ENCODE data around the gene PRELID3B.

PRELID3B gene

GRCh38 chr20:59082077-59082740, 39.6 kb upstream of the PRELID3B start:
- peak in 1 of 2 experiments; percentile 24 for TF ChIP-seq CTCF (IDR thresholded peaks at IDR 0.05)
- DNase-seq = no peak

GRCh38 chr20:59081036-59081435, 38.5 kb upstream of the PRELID3B start:
- Histone ChIP-seq H3K4me1 (peaks cover 0 to 12% (median 7%) of the 10 kb centered on the region in 4 donors), H3K36me3 (no peaks in the 10 kb centered on the region), H3K27ac (no peak overlapping the region), H3K9me3 (no peaks in the 10 kb centered on the region), H3K27me3 (peaks cover 0 to 13% of the 10 kb centered on the region in 2 donors), H3K4me3 (no peak overlapping the region)
- no peak for TF ChIP-seq CTCF (IDR thresholded peaks at IDR 0.05)
- no peak for DNase-seq
- intact Hi-C loops (cut with DNase I; ENCODE audit: low total_unique reads) = no loop called here

More at GRCh38 chr20:59082077-59082740, 39.6 kb upstream of the PRELID3B start:
- Histone ChIP-seq H3K27ac (no peak overlapping the region), H3K9me3 (no peaks in the 10 kb centered on the region), H3K4me1 (peaks cover 0 to 12% (median 7%) of the 10 kb centered on the region in 4 donors), H3K4me3 (no peak overlapping the region), H3K36me3 (no peaks in the 10 kb centered on the region), H3K27me3 (peaks cover 0 to 16% of the 10 kb centered on the region in 2 donors)
- intact Hi-C loops (cut with DNase I; ENCODE audit: low total_unique reads) = no loop called here

GRCh38 chr20:59078231-59078630, 35.6 kb upstream of the PRELID3B start:
- DNase-seq = no peak
- no peaks in the 10 kb centered on the region for H3K9me3 ChIP-seq
- no peak for TF ChIP-seq CTCF (IDR thresholded peaks at IDR 0.05)
- no peak overlapping the region for H3K4me3 ChIP-seq
- intact Hi-C loops (cut with DNase I; ENCODE audit: low total_unique reads) = no loop called here
- H3K36me3 ChIP-seq = no peaks in the 10 kb centered on the region
- H3K27me3 ChIP-seq = peaks cover 0 to 28% of the 10 kb centered on the region in 2 donors
- no peak overlapping the region for H3K27ac ChIP-seq
- no peaks in the 10 kb centered on the region for H3K4me1 ChIP-seq

DNA sequence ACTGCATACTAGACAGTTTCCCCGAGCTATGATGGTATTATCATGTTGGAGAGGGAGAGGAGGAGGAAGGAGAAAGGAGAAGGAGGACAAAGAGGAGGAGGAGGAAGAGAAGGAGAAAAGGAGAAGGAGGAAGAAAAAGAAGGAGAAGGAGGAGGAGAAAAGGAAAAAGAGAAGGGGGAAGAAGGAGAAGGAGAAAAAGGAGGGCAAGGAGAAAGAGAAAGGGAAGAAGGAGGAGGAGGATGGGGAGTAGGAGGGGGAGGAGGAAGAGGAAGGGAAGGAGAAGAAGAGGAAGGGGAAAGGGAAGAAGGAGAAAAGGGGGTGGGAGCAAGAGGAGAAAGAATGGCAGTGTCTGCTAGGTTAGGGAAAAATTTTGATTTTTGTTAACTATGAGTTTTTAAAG, 35.1 kb upstream of the PRELID3B start:
- intact Hi-C loops (cut with DNase I; ENCODE audit: low total_unique reads) = no loop called here
- Histone ChIP-seq H3K4me1 (no peaks in the 10 kb centered on the region), H3K36me3 (no peaks in the 10 kb centered on the region), H3K27me3 (peaks cover 0 to 28% of the 10 kb centered on the region in 2 donors), H3K27ac (no peak overlapping the region), H3K4me3 (no peak overlapping the region), H3K9me3 (no peaks in the 10 kb centered on the region)
- no peak for TF ChIP-seq CTCF (IDR thresholded peaks at IDR 0.05)
- DNase-seq = no peak

DNA sequence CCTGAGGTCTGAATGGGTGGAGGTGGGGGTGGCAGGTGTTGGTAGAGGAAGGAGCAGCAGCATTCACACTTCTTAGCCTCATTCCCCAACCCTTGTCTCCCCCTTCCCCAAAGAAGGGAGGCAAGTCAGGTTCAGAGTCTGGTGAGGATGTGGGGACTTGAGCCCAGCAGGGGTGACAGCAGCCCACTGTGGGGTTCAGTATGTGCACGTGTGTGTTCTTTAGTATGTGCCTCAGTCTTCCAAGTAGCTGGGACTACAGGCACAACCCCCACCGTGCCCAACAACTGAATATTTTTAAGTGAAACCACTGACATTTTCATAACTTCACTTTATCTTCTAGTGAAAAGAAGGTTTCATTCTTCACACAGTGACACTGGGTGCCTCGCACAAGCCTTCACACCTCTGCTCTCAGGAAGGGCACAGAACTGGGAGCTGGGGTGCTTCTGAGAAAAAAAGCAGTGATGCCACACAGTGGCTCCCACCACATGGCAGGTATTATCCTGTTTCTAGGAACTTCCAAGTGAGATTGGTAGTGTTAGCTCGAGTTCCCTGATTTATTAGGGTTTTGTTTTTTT, 33.4 kb upstream of the PRELID3B start:
- Histone ChIP-seq H3K4me1 (no peaks in the 10 kb centered on the region), H3K27me3 (peaks cover 0 to 35% of the 10 kb centered on the region in 2 donors), H3K9me3 (no peaks in the 10 kb centered on the region), H3K36me3 (no peaks in the 10 kb centered on the region), H3K4me3 (no peak overlapping the region), H3K27ac (no peak overlapping the region)
- intact Hi-C loops (cut with DNase I; ENCODE audit: low total_unique reads) = no loop called here
- no peak for DNase-seq
- no peak for TF ChIP-seq CTCF (IDR thresholded peaks at IDR 0.05)

Data from tibial artery (tissue), 4 donors.